KMS-11 (cell line): ENCODE results near the gene GNA15.
"Not testable (repeated sequence)": the region's sequence is repeated elsewhere in the genome, so short reads cannot be mapped to it uniquely, and the experiment has no call there.

Experiments used
- H2AFZ ChIP-seq: fragments of 200-600 bp; sonication (generic); 2 replicates; pipeline ENCODE4 v1.6.1; 2016; ENCODE audit warnings: antibody characterized with exemption, mixed run types, low read depth
- H3K27ac ChIP-seq: fragments of 200-600 bp; sonication (generic); 2 replicates; pipeline ENCODE4 v1.6.1; 2016; ENCODE audit warnings: mild to moderate bottlenecking, mixed run types
- H3K27me3 ChIP-seq: fragments of 200-600 bp; sonication (generic); 2 replicates; pipeline ENCODE4 v1.6.1; 2017; ENCODE audit warnings: mild to moderate bottlenecking, low read depth, mixed run types, moderate library complexity; ENCODE audit not compliant: insufficient read depth
- H3K36me3 ChIP-seq: fragments of 200-600 bp; sonication (generic); 2 replicates; pipeline ENCODE4 v1.6.1; 2017; ENCODE audit warnings: mild to moderate bottlenecking, mixed run types; ENCODE audit not compliant: insufficient read depth
- H3K4me1 ChIP-seq: fragments of 200-600 bp; sonication (generic); 2 replicates; pipeline ENCODE4 v1.6.1; 2016; ENCODE audit warnings: mild to moderate bottlenecking, low read depth, mixed run types; ENCODE audit not compliant: poor library complexity, severe bottlenecking
- H3K4me2 ChIP-seq: fragments of 200-600 bp; sonication (generic); 2 replicates; pipeline ENCODE4 v1.7.0; 2016; ENCODE audit warnings: mild to moderate bottlenecking, mixed run types
- H3K4me3 ChIP-seq: fragments of 200-600 bp; sonication (generic); IDR thresholded peaks from 2 replicates; pipeline ENCODE4 v1.6.1; 2017; ENCODE audit warnings: low read depth, low read length, mixed read lengths; ENCODE audit not compliant: insufficient read depth
- H3K79me2 ChIP-seq: fragments of 200-600 bp; sonication (generic); 2 replicates; pipeline ENCODE4 v1.6.1; 2016; ENCODE audit warnings: low read depth, mixed run types; ENCODE audit not compliant: insufficient read depth
- H3K9ac ChIP-seq: fragments of 200-600 bp; sonication (generic); 2 replicates; pipeline ENCODE4 v1.6.1; 2016; ENCODE audit warnings: mild to moderate bottlenecking, mixed run types
- H4K20me1 ChIP-seq: fragments of 200-600 bp; sonication (generic); 2 replicates; pipeline ENCODE4 v1.6.1; 2016; ENCODE audit warnings: mild to moderate bottlenecking, mixed run types; ENCODE audit not compliant: insufficient read depth
- CTCF ChIP-seq: fragments of 200-600 bp; sonication (generic); conservative IDR thresholded peaks from 2 replicates; pipeline ENCODE4 v1.6.1; 2017; ENCODE audit warnings: low read depth, mild to moderate bottlenecking, antibody characterized with exemption, low read length, moderate library complexity, mixed read lengths

The GNA15 gene

GRCh38 chr19:3190470-3190770 lies 54.6 kb downstream of the GNA15 start:
- Histone ChIP-seq H4K20me1 (no peaks in the 10 kb centered on the region), H3K4me3 (no peak overlapping the region), H3K36me3 (no peaks in the 10 kb centered on the region), H3K4me1 (peaks cover 9% of the 10 kb centered on the region), H2AFZ (no peak overlapping the region), H3K9ac (no peak overlapping the region), H3K4me2 (no peak overlapping the region), H3K27ac (no peak overlapping the region), H3K27me3 (no peaks in the 10 kb centered on the region), H3K79me2 (peaks cover 56% of the 10 kb centered on the region)
- no peak for TF ChIP-seq CTCF

GRCh38 chr19:3190921-3191805 lies 55.3 kb downstream of the GNA15 start:
- no peaks in the 10 kb centered on the region for H4K20me1 ChIP-seq
- H3K36me3 ChIP-seq: no peaks in the 10 kb centered on the region
- H2AFZ ChIP-seq: no peak overlapping the region
- no peak overlapping the region for H3K4me2 ChIP-seq
- H3K79me2 ChIP-seq: peaks cover 53% of the 10 kb centered on the region
- TF ChIP-seq CTCF: no peak
- no peak overlapping the region for H3K9ac ChIP-seq
- no peak overlapping the region for H3K4me3 ChIP-seq
- H3K27ac ChIP-seq: no peak overlapping the region
- H3K4me1 ChIP-seq: peaks cover 9% of the 10 kb centered on the region
- H3K27me3 ChIP-seq: no peaks in the 10 kb centered on the region

- not testable (repeated sequence) for H3K4me1 ChIP-seq, H3K27me3 ChIP-seq, H3K36me3 ChIP-seq, H3K4me2 ChIP-seq, H3K9ac ChIP-seq, H3K4me3 ChIP-seq, H4K20me1 ChIP-seq, H3K27ac ChIP-seq, H2AFZ ChIP-seq
- peaks cover 47% of the 10 kb centered on the region for H3K79me2 ChIP-seq
These were observed 55.9 kb downstream of the GNA15 start for GRCh38 chr19:3191806-3192104.

GRCh38 chr19:3192228-3192635 lies 56.4 kb downstream of the GNA15 start:
- H3K36me3 ChIP-seq: no peaks in the 10 kb centered on the region
- peaks cover 42% of the 10 kb centered on the region for H3K79me2 ChIP-seq
- no peak overlapping the region for H3K4me3 ChIP-seq
- peaks cover 5% of the 10 kb centered on the region for H3K4me1 ChIP-seq
- TF ChIP-seq CTCF: no peak
- no peak overlapping the region for H3K9ac ChIP-seq
- H3K27me3 ChIP-seq: no peaks in the 10 kb centered on the region
- no peaks in the 10 kb centered on the region for H4K20me1 ChIP-seq
- no peak overlapping the region for H3K4me2 ChIP-seq
- H2AFZ ChIP-seq: no peak overlapping the region
- H3K27ac ChIP-seq: no peak overlapping the region

- Histone ChIP-seq H3K4me1 (peaks cover under 1% of the 10 kb centered on the region), H3K27ac (no peak overlapping the region), H3K36me3 (no peaks in the 10 kb centered on the region), H3K27me3 (no peaks in the 10 kb centered on the region), H2AFZ (no peak overlapping the region), H3K4me3 (no peak overlapping the region), H3K4me2 (no peak overlapping the region), H3K79me2 (peaks cover 38% of the 10 kb centered on the region), H3K9ac (no peak overlapping the region), H4K20me1 (no peaks in the 10 kb centered on the region)
- TF ChIP-seq CTCF: no peak
These were observed 56.9 kb downstream of the GNA15 start for GRCh38 chr19:3192684-3193083.
